HepG2 (cell line): ENCODE data around the gene NCOA7. TPM values are rescaled to one million over a fixed set of nuclear protein-coding genes. Genes with fewer than 3 reads are reported as not detected.

Source experiments
- ATAC-seq: fragments of 200-7000 bp; cut with Tn5 transposase; 3 replicates; pipeline ENCODE4 v1.9.1; 2020; ENCODE audit warnings: mild to moderate bottlenecking, moderate library complexity
- BruUV-seq: library from RNA; stranded (reverse); fragments of 400-500 nt; replicated peaks from 2 replicates; lab custom pipeline; 2021; lab: Mats Ljungman, UMichigan
- CTCF ChIA-PET: fragments of 300-600 bp; formaldehyde crosslinking; extraction: SDS; loops from one replicate; lab custom pipeline; 2021; ENCODE audit warnings: low total read pairs, inconsistent platforms, low intra/inter-chr PET ratio; lab: Yijun Ruan, JAX
- POLR2A ChIA-PET: fragments of 350-600 bp; sonication (Branson Sonifier 250); formaldehyde crosslinking; loops from one replicate; lab custom pipeline; 2020; ENCODE audit warnings: antibody characterized with exemption, inconsistent platforms; lab: Yijun Ruan, JAX
- DNase-seq: peaks from one replicate; pipeline ENCODE4 v3.0.0-alpha.2; 2015; ENCODE audit warnings: low spot score
- FAIRE-seq: peaks from 3 replicates; lab custom pipeline; 2011; peaks lifted over from hg19 to GRCh38; lab: Jason Lieb, UNC
- H2AFZ ChIP-seq: one replicate; pipeline ENCODE4 v1.6.1; 2011; ENCODE audit warnings: low read length, inconsistent platforms
- H3K27ac ChIP-seq: fragments of 300-600 bp; 3 replicates; pipeline ENCODE4 v1.8.0; 2011; ENCODE audit warnings: mixed run types, mild to moderate bottlenecking, mixed read lengths, low read length, inconsistent platforms; ENCODE audit not compliant: insufficient read depth; ENCODE audit errors: extremely low read length
- H3K27me3 ChIP-seq, 2 experiments: fragments of 200-600 bp in 1 of 2; 2 replicates in 1 of 2; 3 replicates in 1 of 2; pipeline versions ENCODE4 v1.6.0 to v1.8.0; 2011; ENCODE audit warnings: low read length in 2 of 2, mild to moderate bottlenecking in 2 of 2, moderate library complexity in 2 of 2, inconsistent platforms in 1 of 2; ENCODE audit not compliant: insufficient read depth in 2 of 2, control insufficient read depth in 1 of 2
- H3K36me3 ChIP-seq, 2 experiments: fragments of 200-600 bp in 1 of 2; replicated peaks in 1 of 2; 2 replicates in 1 of 2; 3 replicates in 1 of 2; pipeline versions ENCODE4 v1.5.1 to v1.8.0; 2011; ENCODE audit warnings: low read length in 2 of 2, inconsistent platforms in 1 of 2; ENCODE audit not compliant: insufficient read depth in 2 of 2, control insufficient read depth in 1 of 2
- H3K4me1 ChIP-seq: 2 replicates; pipeline ENCODE4 v1.5.1; 2012; ENCODE audit warnings: low read length, inconsistent platforms; ENCODE audit not compliant: insufficient read depth
- H3K4me2 ChIP-seq: 2 replicates; pipeline ENCODE4 v1.6.0; 2011; ENCODE audit warnings: low read depth, low read length, inconsistent platforms
- H3K4me3 ChIP-seq, 3 experiments: fragments of 200-600 bp in 1 of 3; sonication (generic), shearing (Covaris generic) in 1 of 3; replicated peaks in 1 of 3; 2 replicates each; pipeline ENCODE4 v1.5.1; 2011 to 2016; ENCODE audit warnings: low read length in 3 of 3, inconsistent platforms in 2 of 3, low read depth in 2 of 3, mild to moderate bottlenecking in 2 of 3, control low read depth in 1 of 3, mixed read lengths in 1 of 3; ENCODE audit not compliant: insufficient read depth in 1 of 3
- H3K79me2 ChIP-seq: one replicate; pipeline ENCODE4 v1.6.1; 2011; ENCODE audit warnings: low read length, inconsistent platforms; ENCODE audit not compliant: insufficient read depth
- H3K9ac ChIP-seq: 2 replicates; pipeline ENCODE4 v1.6.0; 2011; ENCODE audit warnings: mild to moderate bottlenecking, low read depth, low read length, inconsistent platforms; ENCODE audit not compliant: insufficient read depth
- H3K9me3 ChIP-seq: 2 replicates; pipeline ENCODE4 v1.5.1; 2012; ENCODE audit warnings: mild to moderate bottlenecking, low read length
- H4K20me1 ChIP-seq: 2 replicates; pipeline ENCODE4 v1.6.0; 2011; ENCODE audit warnings: inconsistent platforms, mild to moderate bottlenecking, low read length, moderate library complexity; ENCODE audit not compliant: insufficient read depth
- ARID2 ChIP-seq: sonication (generic); formaldehyde crosslinking; IDR thresholded peaks from 2 replicates; pipeline ENCODE4 v1.8.1; 2022; ENCODE audit warnings: mild to moderate bottlenecking, missing genetic modification reagents, borderline replicate concordance
- KMT2B ChIP-seq: IDR thresholded peaks from 2 replicates; pipeline ENCODE4 v1.6.1; 2016; ENCODE audit warnings: missing genetic modification reagents, missing compliant biosample characterization
- ZNF570 ChIP-seq: sonication (generic); formaldehyde crosslinking; IDR thresholded peaks from 2 replicates; pipeline ENCODE4 v1.4.0; 2020; ENCODE audit warnings: mild to moderate bottlenecking, missing genetic modification reagents, borderline replicate concordance
- ZNF660 ChIP-seq: sonication (generic); formaldehyde crosslinking; IDR thresholded peaks from 2 replicates; pipeline ENCODE4 v1.5.1; 2020; ENCODE audit warnings: mild to moderate bottlenecking, low read depth, missing genetic modification reagents, borderline replicate concordance
- ZNF782 ChIP-seq: sonication (generic); formaldehyde crosslinking; IDR thresholded peaks from 2 replicates; pipeline ENCODE4 v1.4.0; 2020; ENCODE audit warnings: missing genetic modification reagents, mild to moderate bottlenecking, borderline replicate concordance
- ZSCAN20 ChIP-seq: sonication (generic); formaldehyde crosslinking; IDR thresholded peaks from 2 replicates; pipeline ENCODE4 v1.4.0; 2020; ENCODE audit warnings: missing genetic modification reagents, mild to moderate bottlenecking, borderline replicate concordance
- WGBS: methylation state at CpG from one replicate; pipeline ENCODE4 v1.1.6; 2017; ENCODE audit warnings: low lambda C conversion rate; 5-methylcytosine and 5-hydroxymethylcytosine counted together
- in situ Hi-C: cut with HindIII; loops from 2 replicates; pipeline ENCODE4 v1.10.0; 2017; ENCODE audit warnings: low pct_unique_long_range_greater_than_20kb; ENCODE audit not compliant: extremely low pct_ligation_motif_present
- intact Hi-C: fragments of 100-400 bp; cut with micrococcal nuclease; formaldehyde crosslinking; loops from one replicate; pipeline ENCODE4 v1.10.0; 2022; ENCODE audit not compliant: unreplicated experiment
- polyA plus RNA-seq, 8 experiments: library from polyadenylated mRNA; depleted of rRNA in 3 of 8; stranded (reverse) in 7 of 8; unstranded in 1 of 8; fragments of >200 nt; fragmentation: Illumina TruSeq in 4 of 8; extraction: Trizol in 4 of 8; gene quantifications; 2 replicates each; pipeline versions ENCODE4 v1.2.1 to v1.2.3, GENCODE V29; 2011 to 2016; ENCODE audit warnings: low read depth in 4 of 8, missing spikeins in 1 of 8, mixed read lengths in 1 of 8; ENCODE audit not compliant: insufficient read depth in 1 of 8
- total RNA-seq, 5 experiments: library from RNA; depleted of rRNA; stranded (reverse); fragments of >200 nt; fragmentation: Illumina TruSeq; extraction: Trizol; gene quantifications; 2 replicates each; pipeline ENCODE4 v1.2.3, GENCODE V29; 2016; ENCODE audit warnings: low read depth in 1 of 5
- TF ChIP-seq, protein P1 (sequence below), 2 experiments: fragments of 450-650 bp in 1 of 2; sonication (generic) in 1 of 2; formaldehyde crosslinking in 1 of 2; IDR thresholded peaks; 2 replicates each; pipeline versions ENCODE4 v1.6.1 to v1.8.0; 2016 to 2022; ENCODE audit warnings: antibody characterized with exemption in 1 of 2, mild to moderate bottlenecking in 1 of 2, missing genetic modification reagents in 1 of 2
- TF ChIP-seq, protein P2 (sequence below): sonication (generic); formaldehyde crosslinking; IDR thresholded peaks from 2 replicates; pipeline ENCODE4 v1.4.0; 2020; ENCODE audit warnings: missing genetic modification reagents
- TF ChIP-seq, protein P3 (sequence below): sonication (generic); formaldehyde crosslinking; IDR thresholded peaks from 2 replicates; pipeline ENCODE4 v1.9.0; 2021; ENCODE audit warnings: missing genetic modification reagents, borderline replicate concordance

NCOA7 gene
- total and polyA plus RNA-seq, 2 of the 13 experiments (the other 11 are each of a cell fraction or from before 2014, with no cell fraction given) = 13.6 to 20.8 TPM

DNA sequence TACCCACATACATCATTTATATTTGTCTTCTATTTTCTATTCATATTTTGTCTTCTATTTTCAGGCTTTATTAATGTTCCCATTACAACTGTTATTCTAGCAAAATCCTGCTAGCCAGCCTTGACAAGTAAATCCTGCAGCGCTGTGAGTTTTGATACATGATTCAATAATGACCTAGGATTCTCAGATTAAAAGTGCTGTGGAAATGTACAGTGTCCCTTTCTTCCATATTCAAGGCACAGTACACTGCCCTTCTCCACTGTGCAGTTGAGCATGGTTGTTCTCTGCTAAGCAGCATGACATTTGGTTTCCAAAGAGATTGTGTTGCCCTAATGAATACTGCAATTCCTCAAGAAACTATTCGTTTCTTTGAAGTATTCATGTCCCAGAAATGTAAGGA, 47.2 kb upstream of the NCOA7 start:
- Histone ChIP-seq H3K79me2 (no peaks in the 10 kb centered on the region), H3K4me2 (no peak overlapping the region), H3K9me3 (no peaks in the 10 kb centered on the region), H4K20me1 (no peaks in the 10 kb centered on the region), H3K27me3 (peaks cover 3 to 35% of the 10 kb centered on the region in 2 experiments; a peak in 4 of 5 replicates), H3K36me3 (no peaks in the 10 kb centered on the region), H2AFZ (no peak overlapping the region), H3K4me3 (no peak overlapping the region), H3K4me1 (peaks cover 35% of the 10 kb centered on the region), H3K27ac (no peak overlapping the region), H3K9ac (no peak overlapping the region)
- intact Hi-C loops = no loop called here
- CTCF ChIA-PET = no interaction called here
- ATAC-seq (no peak), FAIRE-seq (no peak), DNase-seq (no peak)
- POLR2A ChIA-PET = no interaction called here
- no peak for TF ChIP-seq ZNF782 (CRISPR knock-in tag)
- TF ChIP-seq ZNF570 = no peak
- no peak for TF ChIP-seq ZSCAN20 (CRISPR knock-in tag)
- TF ChIP-seq ZNF660 (CRISPR knock-in tag) = no peak
- TF ChIP-seq, protein P1, sequence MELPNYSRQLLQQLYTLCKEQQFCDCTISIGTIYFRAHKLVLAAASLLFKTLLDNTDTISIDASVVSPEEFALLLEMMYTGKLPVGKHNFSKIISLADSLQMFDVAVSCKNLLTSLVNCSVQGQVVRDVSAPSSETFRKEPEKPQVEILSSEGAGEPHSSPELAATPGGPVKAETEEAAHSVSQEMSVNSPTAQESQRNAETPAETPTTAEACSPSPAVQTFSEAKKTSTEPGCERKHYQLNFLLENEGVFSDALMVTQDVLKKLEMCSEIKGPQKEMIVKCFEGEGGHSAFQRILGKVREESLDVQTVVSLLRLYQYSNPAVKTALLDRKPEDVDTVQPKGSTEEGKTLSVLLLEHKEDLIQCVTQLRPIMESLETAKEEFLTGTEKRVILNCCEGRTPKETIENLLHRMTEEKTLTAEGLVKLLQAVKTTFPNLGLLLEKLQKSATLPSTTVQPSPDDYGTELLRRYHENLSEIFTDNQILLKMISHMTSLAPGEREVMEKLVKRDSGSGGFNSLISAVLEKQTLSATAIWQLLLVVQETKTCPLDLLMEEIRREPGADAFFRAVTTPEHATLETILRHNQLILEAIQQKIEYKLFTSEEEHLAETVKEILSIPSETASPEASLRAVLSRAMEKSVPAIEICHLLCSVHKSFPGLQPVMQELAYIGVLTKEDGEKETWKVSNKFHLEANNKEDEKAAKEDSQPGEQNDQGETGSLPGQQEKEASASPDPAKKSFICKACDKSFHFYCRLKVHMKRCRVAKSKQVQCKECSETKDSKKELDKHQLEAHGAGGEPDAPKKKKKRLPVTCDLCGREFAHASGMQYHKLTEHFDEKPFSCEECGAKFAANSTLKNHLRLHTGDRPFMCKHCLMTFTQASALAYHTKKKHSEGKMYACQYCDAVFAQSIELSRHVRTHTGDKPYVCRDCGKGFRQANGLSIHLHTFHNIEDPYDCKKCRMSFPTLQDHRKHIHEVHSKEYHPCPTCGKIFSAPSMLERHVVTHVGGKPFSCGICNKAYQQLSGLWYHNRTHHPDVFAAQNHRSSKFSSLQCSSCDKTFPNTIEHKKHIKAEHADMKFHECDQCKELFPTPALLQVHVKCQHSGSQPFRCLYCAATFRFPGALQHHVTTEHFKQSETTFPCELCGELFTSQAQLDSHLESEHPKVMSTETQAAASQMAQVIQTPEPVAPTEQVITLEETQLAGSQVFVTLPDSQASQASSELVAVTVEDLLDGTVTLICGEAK (IDR thresholded peaks at IDR 0.05) = no peak
- TF ChIP-seq, protein P1 (CRISPR knock-in tag; IDR thresholded peaks at IDR 0.05) = no peak
- no peak for TF ChIP-seq KMT2B
- TF ChIP-seq, protein P2, sequence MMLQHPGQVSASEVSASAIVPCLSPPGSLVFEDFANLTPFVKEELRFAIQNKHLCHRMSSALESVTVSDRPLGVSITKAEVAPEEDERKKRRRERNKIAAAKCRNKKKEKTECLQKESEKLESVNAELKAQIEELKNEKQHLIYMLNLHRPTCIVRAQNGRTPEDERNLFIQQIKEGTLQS (CRISPR knock-in tag) = no peak
- TF ChIP-seq ARID2 (CRISPR knock-in tag) = no peak
- TF ChIP-seq, protein P3, sequence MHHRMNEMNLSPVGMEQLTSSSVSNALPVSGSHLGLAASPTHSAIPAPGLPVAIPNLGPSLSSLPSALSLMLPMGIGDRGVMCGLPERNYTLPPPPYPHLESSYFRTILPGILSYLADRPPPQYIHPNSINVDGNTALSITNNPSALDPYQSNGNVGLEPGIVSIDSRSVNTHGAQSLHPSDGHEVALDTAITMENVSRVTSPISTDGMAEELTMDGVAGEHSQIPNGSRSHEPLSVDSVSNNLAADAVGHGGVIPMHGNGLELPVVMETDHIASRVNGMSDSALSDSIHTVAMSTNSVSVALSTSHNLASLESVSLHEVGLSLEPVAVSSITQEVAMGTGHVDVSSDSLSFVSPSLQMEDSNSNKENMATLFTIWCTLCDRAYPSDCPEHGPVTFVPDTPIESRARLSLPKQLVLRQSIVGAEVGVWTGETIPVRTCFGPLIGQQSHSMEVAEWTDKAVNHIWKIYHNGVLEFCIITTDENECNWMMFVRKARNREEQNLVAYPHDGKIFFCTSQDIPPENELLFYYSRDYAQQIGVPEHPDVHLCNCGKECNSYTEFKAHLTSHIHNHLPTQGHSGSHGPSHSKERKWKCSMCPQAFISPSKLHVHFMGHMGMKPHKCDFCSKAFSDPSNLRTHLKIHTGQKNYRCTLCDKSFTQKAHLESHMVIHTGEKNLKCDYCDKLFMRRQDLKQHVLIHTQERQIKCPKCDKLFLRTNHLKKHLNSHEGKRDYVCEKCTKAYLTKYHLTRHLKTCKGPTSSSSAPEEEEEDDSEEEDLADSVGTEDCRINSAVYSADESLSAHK (CRISPR knock-in tag) = no peak
- TF ChIP-seq, all 625 proteins: peak for 0
- 67% methylated on average over 2 of the region's 2 CpGs for WGBS
- in situ Hi-C loops = loop anchor here (10.0 kb wide), 1 partner anchor 229 kb away; no protein-coding TSS in a partner anchor
- BruUV-seq = no TSS peak
